ENCODE results near the gene LILRB4.

GRCh38 chr19:54638683-54639082 lies 24.1 kb upstream of the LILRB4 start:
- TF ChIP-seq, protein P1, sequence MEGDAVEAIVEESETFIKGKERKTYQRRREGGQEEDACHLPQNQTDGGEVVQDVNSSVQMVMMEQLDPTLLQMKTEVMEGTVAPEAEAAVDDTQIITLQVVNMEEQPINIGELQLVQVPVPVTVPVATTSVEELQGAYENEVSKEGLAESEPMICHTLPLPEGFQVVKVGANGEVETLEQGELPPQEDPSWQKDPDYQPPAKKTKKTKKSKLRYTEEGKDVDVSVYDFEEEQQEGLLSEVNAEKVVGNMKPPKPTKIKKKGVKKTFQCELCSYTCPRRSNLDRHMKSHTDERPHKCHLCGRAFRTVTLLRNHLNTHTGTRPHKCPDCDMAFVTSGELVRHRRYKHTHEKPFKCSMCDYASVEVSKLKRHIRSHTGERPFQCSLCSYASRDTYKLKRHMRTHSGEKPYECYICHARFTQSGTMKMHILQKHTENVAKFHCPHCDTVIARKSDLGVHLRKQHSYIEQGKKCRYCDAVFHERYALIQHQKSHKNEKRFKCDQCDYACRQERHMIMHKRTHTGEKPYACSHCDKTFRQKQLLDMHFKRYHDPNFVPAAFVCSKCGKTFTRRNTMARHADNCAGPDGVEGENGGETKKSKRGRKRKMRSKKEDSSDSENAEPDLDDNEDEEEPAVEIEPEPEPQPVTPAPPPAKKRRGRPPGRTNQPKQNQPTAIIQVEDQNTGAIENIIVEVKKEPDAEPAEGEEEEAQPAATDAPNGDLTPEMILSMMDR (IDR thresholded peaks at IDR 0.05; ENCODE audit: low read depth, low read length) = no peak
- TF ChIP-seq, protein P2, sequence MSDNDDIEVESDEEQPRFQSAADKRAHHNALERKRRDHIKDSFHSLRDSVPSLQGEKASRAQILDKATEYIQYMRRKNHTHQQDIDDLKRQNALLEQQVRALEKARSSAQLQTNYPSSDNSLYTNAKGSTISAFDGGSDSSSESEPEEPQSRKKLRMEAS (IDR thresholded peaks at IDR 0.05; ENCODE audit: low read depth, low read length) = no peak
- TF ChIP-seq POLR2A (IDR thresholded peaks at IDR 0.05; ENCODE audit: extremely low read depth, insufficient read length) = no peak
- no peak for TF ChIP-seq MYC (IDR thresholded peaks at IDR 0.05; ENCODE audit: low read depth, low read length)
